HG03039 (cell line): Measurements from ENCODE around the gene CA14.
"Not testable (repeated sequence)": the region's sequence is repeated elsewhere in the genome, so short reads cannot be mapped to it uniquely, and the experiment has no call there.

Source experiments
- ATAC-seq: cut with Tn5 transposase; IDR thresholded peaks from one replicate; pipeline ENCODE4 v1.9.1; 2021; ENCODE audit warnings: mild to moderate bottlenecking, moderate library complexity; ENCODE audit not compliant: unreplicated experiment

The CA14 gene

DNA sequence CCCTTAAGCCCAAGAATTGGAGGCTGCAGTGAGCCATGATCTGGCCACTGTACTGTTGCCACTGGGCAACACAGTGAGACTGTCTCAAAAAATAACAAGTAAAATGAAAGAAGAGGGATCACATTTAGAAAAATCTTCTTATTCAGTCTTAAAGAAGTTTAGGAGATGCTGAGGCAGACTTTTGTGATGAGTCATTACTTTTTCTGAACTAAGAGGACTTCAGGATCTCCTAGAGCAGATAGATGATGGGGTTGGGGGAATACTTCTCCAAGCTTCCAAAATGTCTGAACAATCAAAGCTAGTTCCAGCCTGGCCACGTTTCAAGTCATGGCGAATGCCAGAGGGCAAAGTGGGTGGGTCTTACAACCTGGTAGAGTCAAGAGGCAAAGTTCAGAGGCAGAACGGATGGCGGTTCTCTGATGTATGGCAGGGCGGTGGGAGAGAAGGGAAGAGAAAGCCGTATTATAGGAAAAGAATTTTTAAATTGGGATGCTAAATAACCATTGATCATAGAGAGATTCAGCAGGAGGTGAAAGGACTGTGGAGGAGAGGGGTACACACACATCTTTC is 22.6 kb downstream of the CA14 start:
- ATAC-seq: no peak

DNA sequence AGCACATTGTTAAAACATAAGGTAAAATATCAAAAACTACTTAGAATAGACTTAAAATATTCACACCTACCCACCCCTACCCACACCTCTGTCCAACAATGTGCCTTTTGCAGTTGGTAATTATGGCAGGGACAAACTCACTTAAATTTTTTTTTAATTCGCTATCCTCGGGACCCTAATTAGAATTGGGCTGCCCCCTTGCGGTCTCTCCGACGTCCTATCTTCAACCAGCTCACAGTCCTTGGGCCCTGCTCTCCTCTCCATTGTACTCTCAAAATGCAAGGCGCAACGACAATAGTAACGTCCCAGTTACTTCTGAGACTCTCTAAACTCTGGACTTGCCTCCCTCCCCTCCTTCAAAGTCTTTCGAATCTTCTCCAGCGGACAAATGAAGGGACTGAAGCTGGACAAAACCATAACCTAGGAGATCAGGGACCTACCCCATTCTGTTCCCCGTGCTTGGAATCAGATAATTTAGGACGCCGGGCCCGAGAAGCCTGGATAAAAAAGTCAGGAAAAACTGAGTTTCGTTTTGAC is 23.7 kb downstream of the CA14 start:
- no peak for ATAC-seq

GRCh38 chr1:150281758-150282557 is 24.4 kb downstream of the CA14 start, which contains the start of gene CIART:
CIART (plus strand) TSS chr1:150282554; CDS start chr1:150283268, 714 bp downstream.
- ATAC-seq: peak; percentile 70

- no peak for ATAC-seq
These were observed 25.0 kb downstream of the CA14 start for GRCh38 chr1:150282558-150282958.

- no peak for ATAC-seq
These were observed 25.7 kb downstream of the CA14 start for GRCh38 chr1:150283260-150283659.

DNA sequence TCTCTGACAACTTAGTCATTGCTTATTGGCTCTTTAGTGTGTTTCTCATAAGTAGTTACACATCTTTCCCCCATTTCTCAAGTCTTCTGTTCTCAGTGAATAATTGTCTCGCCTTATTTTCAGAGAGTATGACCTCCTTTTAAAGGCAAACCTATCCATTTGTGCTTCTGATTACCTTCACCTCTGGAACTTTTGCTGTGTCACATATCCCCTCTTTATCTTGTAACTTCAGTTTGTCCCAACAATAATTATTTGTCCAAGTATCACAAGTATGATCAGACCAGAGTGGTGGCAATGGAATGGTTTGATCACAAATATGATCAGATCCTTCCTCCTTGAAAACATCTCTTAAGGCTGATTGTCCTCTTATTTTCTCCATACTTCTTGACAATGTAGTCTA is 30.8 kb downstream of the CA14 start:
- no peak for ATAC-seq

GRCh38 chr1:150288822-150289221 is 31.2 kb downstream of the CA14 start:
- ATAC-seq: no peak

- peak; percentile 83 for ATAC-seq
These were observed 36.1 kb downstream of the CA14 start, which contains the start of gene MRPS21 for GRCh38 chr1:150293433-150294253. MRPS21 (plus strand) TSS chr1:150293861; CDS start chr1:150294367, 506 bp downstream.

DNA sequence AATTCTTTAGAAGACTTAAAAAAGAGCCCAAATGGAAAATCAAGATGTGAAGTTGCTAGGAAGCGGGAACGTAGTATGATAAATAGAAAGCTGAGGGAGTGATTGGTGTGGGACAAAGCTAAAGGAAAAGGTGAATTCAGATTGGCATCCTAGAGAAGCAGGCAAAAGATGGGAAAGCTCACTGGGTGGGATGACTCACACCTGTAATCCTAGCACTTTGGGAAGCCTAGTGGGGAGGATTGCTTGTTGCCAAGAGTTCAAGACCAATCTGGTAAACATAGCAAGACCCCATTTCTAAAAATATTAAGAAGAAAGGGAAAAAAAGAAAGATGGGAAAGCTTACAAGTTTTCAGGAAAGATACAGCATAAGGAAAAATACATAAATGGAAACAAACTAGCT is 37.9 kb downstream of the CA14 start:
- ATAC-seq: no peak

- no peak for ATAC-seq
These were observed 42.1 kb downstream of the CA14 start for GRCh38 chr1:150299716-150300115.

GRCh38 chr1:150302338-150302737 is 44.8 kb downstream of the CA14 start:
- no peak for ATAC-seq

DNA sequence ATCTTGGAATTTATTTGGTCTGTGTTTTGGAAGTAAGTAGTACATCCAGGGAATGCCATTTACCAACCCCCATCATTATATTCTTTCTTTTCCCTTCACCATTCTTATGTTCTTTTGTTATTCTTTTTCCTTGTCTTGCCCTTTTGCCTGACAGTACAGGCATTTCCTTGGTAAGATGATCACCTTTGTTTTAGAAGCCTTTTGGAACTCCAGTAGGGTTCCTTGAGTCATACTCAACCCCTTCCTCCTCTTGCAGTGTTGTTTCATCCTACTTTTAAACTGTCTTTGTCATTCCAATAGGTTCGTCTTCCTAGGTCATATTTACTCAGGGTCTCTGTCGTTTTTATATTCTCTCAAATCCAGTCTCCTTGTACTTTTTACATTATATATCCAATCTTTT is 45.3 kb downstream of the CA14 start:
- ATAC-seq: no peak

- not testable (repeated sequence) for ATAC-seq
These were observed 51.0 kb downstream of the CA14 start for GRCh38 chr1:150308585-150308984.

DNA sequence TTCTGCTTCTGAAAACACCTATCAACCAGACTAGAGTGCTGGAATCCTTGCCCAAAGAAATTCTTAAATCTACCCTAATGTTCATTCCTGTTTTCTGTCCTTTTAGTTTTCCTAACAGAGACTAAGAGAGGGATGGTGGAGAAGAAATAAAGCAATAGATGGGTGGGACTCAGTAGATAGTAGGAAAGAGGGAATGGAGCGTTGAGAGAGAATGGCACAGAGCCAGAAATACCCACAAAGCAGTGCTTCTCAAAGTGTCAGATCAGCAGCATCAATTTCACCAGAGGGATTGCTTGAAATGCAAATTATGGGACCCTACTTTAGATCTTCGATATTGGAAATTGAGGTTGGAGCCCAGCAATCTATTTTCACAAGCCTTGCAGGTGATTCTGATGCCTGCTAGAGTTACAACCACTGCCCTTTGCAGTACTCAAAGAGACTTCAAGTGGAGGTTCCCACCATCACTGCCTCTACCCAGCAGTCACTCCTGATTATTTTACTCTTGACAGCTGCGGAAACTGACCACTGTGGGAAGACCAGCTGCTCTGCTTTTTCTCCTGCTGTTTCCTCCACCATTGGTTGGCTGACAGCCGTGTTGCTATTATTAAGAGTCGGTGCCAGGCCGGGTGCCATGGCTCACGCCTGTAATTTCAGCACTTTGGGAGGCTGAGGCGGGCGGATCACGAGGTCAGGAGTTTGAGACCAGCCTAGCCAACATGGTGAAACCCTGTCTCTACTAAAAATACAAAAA is 52.4 kb downstream of the CA14 start:
- no peak for ATAC-seq

DNA sequence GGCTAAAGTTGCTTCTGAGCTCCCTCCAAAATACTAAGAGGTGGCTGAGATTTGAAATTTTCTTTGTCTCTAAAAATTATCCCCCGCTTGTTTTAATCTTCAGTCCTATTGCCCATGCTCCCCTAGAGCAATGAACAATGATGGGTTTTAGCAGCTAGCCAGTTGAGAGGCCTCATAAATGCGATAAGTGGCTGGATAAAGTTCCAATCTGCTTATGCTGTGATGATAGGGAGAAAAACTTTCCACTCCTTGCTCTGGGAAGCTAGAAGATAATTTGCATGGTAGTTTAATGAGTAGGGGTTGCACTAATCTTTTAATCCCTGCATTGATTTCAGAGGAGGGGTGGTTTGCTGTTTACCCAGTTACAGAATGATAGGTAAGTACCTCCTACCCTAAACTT is 54.2 kb downstream of the CA14 start:
- ATAC-seq: no peak
